Fibroblast of gingiva (primary cell): ENCODE data around the gene CXCL3.
"Not testable (repeated sequence)": the region's sequence is repeated elsewhere in the genome, so short reads cannot be mapped to it uniquely, and the experiment has no call there.

ENCODE experiments used
- DNase-seq: peaks from one replicate; pipeline ENCODE4 v3.0.0-alpha.2; 2011; ENCODE audit warnings: low read depth

CXCL3 gene

GRCh38 chr4:74038425-74039314 lies at the start of gene CXCL3:
CXCL3 (minus strand) TSS chr4:74038689; CDS start chr4:74038611, 78 bp downstream.
- DNase-seq = peak; percentile 78

GRCh38 chr4:74087481-74087880 lies 49.0 kb upstream of the CXCL3 start:
- DNase-seq = no peak

- DNase-seq = no peak
Measured at GRCh38 chr4:74085669-74086068, 47.2 kb upstream of the CXCL3 start.

- DNase-seq = no peak
Measured at GRCh38 chr4:74084984-74085383, 46.5 kb upstream of the CXCL3 start.

- DNase-seq = no peak
Measured at GRCh38 chr4:74083546-74083945, 45.1 kb upstream of the CXCL3 start.

- DNase-seq = no peak
Measured at GRCh38 chr4:74081035-74081434, 42.5 kb upstream of the CXCL3 start.

- not testable (repeated sequence) for DNase-seq
Measured at GRCh38 chr4:74080351-74080750, 41.9 kb upstream of the CXCL3 start.

- DNase-seq = not testable (repeated sequence)
Measured at GRCh38 chr4:74079024-74079423, 40.5 kb upstream of the CXCL3 start.

GRCh38 chr4:74073358-74073757 lies 34.9 kb upstream of the CXCL3 start:
- DNase-seq = no peak

- DNase-seq = no peak
Measured at GRCh38 chr4:74072739-74073138, 34.2 kb upstream of the CXCL3 start.

- no peak for DNase-seq
Measured at GRCh38 chr4:74067586-74067985, 29.1 kb upstream of the CXCL3 start.

- no peak for DNase-seq
Measured at GRCh38 chr4:74066232-74066631, 27.7 kb upstream of the CXCL3 start.

- DNase-seq = no peak
Measured at GRCh38 chr4:74065115-74065642, 26.7 kb upstream of the CXCL3 start.

- DNase-seq = no peak
Measured at GRCh38 chr4:74063859-74064258, 25.4 kb upstream of the CXCL3 start.

GRCh38 chr4:74062953-74063352 lies 24.5 kb upstream of the CXCL3 start:
- no peak for DNase-seq

- no peak for DNase-seq
Measured at GRCh38 chr4:74061430-74061829, 22.9 kb upstream of the CXCL3 start.

- DNase-seq = no peak
Measured at GRCh38 chr4:74059161-74059829, 20.8 kb upstream of the CXCL3 start.

GRCh38 chr4:74058048-74058651 lies 19.7 kb upstream of the CXCL3 start:
- no peak for DNase-seq

GRCh38 chr4:74057588-74057987 lies 19.1 kb upstream of the CXCL3 start:
- no peak for DNase-seq

- peak; percentile 83 for DNase-seq
Measured at GRCh38 chr4:74056858-74057562, 18.5 kb upstream of the CXCL3 start.

- DNase-seq = no peak
Measured at GRCh38 chr4:74056114-74056857, 17.8 kb upstream of the CXCL3 start.
